Mesodermal cell (in vitro differentiated cells): ENCODE measurements around the gene GRIA4.
A peak's percentile ranks its signal among the peaks of the same experiment; 100 is the strongest.

ENCODE experiments used
- H3K27ac ChIP-seq: 2 replicates; pipeline ENCODE4 v1.7.0; 2013; ENCODE audit warnings: mild to moderate bottlenecking, low read depth, low read length, moderate library complexity; ENCODE audit not compliant: severe bottlenecking
- H3K36me3 ChIP-seq: 2 replicates; pipeline ENCODE4 v1.7.1; 2013; ENCODE audit warnings: mild to moderate bottlenecking, low read length, moderate library complexity; ENCODE audit not compliant: control insufficient read depth, insufficient read depth
- H3K4me1 ChIP-seq: one replicate; pipeline ENCODE4 v1.7.1; 2013; ENCODE audit warnings: mild to moderate bottlenecking, low read length; ENCODE audit not compliant: insufficient read depth, control insufficient read depth, poor library complexity, severe bottlenecking
- H3K4me3 ChIP-seq: 2 replicates; pipeline ENCODE4 v1.7.0; 2013; ENCODE audit warnings: low read length, control low read depth, mild to moderate bottlenecking; ENCODE audit not compliant: insufficient read depth, poor library complexity, severe bottlenecking; ENCODE audit errors: extremely low read depth
- H3K9me3 ChIP-seq: 2 replicates; pipeline ENCODE4 v1.7.1; 2013; ENCODE audit warnings: mild to moderate bottlenecking, low read length, moderate library complexity; ENCODE audit not compliant: control insufficient read depth
- WGBS, 2 experiments: methylation state at CpG; one replicate each; pipeline ENCODE4 v1.1.5; 2013; ENCODE audit warnings: missing lambda C conversion rate in 2 of 2; ENCODE audit not compliant: insufficient coverage in 2 of 2; 5-methylcytosine and 5-hydroxymethylcytosine counted together

The GRIA4 gene

GRCh38 chr11:105609341-105609781 is 512 bp upstream of the GRIA4 start:
- no peak overlapping the region for H3K4me3 ChIP-seq
- H3K36me3 ChIP-seq: no peaks in the 10 kb centered on the region
- WGBS, 2 experiments: 14 to 16% methylated on average over 6 to 7 of the region's 7 CpGs
- no peaks in the 10 kb centered on the region for H3K9me3 ChIP-seq
- no peaks in the 10 kb centered on the region for H3K4me1 ChIP-seq
- H3K27ac ChIP-seq: no peak overlapping the region

DNA sequence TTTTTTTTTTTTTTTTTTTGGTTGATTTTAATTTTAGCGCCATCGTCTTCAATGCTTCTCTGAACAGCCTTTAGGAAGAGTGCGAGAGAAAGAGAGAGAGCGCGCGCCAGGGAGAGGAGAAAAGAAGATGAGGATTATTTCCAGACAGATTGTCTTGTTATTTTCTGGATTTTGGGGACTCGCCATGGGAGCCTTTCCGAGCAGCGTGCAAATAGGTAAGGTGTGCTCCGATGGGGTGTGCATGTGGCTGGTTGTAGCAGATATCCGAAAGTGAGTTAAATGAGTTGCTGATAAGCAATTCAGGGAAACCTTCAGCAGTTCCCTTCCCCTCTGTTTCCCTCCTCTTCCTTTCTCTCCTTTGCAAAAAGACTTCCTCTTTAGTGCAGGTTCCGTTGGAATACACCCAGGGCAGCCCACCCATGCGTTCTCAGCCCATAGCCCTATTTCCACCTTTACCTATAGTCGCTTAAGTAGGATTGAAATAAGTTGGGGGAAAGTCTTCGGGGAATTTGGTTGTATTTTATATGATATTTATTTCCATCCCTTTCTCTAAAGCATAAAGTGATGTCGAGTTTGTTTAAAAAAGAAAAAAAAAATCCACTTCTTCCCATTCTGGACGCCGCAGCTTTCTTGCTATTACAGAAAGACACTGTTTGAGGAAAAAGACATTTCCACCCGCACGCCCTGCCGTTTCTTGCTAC is 1.1 kb downstream of the GRIA4 start:
- WGBS, 2 experiments: 0 to 3% methylated on average over 11 to 12 of the region's 21 CpGs

GRCh38 chr11:105611572-105612441 is 1.9 kb downstream of the GRIA4 start:
- Histone ChIP-seq H3K4me1 (no peaks in the 10 kb centered on the region), H3K36me3 (no peaks in the 10 kb centered on the region), H3K27ac (no peak overlapping the region), H3K4me3 (no peak overlapping the region), H3K9me3 (no peaks in the 10 kb centered on the region)
- WGBS, 2 experiments: 14 to 47% methylated on average over 5 to 7 of the region's 12 CpGs

More for the DNA sequence above, 1.1 kb downstream of the GRIA4 start:
- no peaks in the 10 kb centered on the region for H3K4me1 ChIP-seq
- no peaks in the 10 kb centered on the region for H3K36me3 ChIP-seq
- H3K4me3 ChIP-seq: peak overlapping the region; percentile 42
- no peaks in the 10 kb centered on the region for H3K9me3 ChIP-seq
- no peak overlapping the region for H3K27ac ChIP-seq

DNA sequence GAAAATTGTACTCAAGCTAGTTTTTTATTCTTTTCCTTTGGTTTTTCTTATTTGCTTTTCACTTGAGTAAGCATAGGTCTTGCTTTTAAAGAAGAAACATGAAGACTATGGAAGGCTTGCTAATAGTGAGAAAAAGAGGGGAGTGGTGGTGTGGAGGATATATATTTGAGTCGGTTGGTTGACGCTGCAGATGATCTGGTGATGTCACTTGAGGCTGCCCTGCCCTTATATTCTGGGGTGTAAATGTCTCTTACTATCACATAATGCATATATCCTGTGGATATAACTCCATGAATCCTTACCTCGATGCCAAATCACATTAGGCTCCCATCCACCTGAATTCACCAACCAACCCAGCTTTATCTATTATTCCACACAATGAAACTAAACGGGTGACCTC is 2.9 kb downstream of the GRIA4 start:
- no peaks in the 10 kb centered on the region for H3K9me3 ChIP-seq
- no peaks in the 10 kb centered on the region for H3K4me1 ChIP-seq
- WGBS, 2 experiments: 31% methylated on average over 2 of the region's 4 CpGs; no CpG with 5 or more reads in 1 of the 2 experiments
- H3K4me3 ChIP-seq: no peak overlapping the region
- no peaks in the 10 kb centered on the region for H3K36me3 ChIP-seq
- H3K27ac ChIP-seq: no peak overlapping the region

- H3K27ac ChIP-seq: no peak overlapping the region
- no peaks in the 10 kb centered on the region for H3K36me3 ChIP-seq
- H3K9me3 ChIP-seq: no peaks in the 10 kb centered on the region
- H3K4me3 ChIP-seq: no peak overlapping the region
- H3K4me1 ChIP-seq: no peaks in the 10 kb centered on the region
Observed at GRCh38 chr11:105613183-105613582, 3.3 kb downstream of the GRIA4 start.

DNA sequence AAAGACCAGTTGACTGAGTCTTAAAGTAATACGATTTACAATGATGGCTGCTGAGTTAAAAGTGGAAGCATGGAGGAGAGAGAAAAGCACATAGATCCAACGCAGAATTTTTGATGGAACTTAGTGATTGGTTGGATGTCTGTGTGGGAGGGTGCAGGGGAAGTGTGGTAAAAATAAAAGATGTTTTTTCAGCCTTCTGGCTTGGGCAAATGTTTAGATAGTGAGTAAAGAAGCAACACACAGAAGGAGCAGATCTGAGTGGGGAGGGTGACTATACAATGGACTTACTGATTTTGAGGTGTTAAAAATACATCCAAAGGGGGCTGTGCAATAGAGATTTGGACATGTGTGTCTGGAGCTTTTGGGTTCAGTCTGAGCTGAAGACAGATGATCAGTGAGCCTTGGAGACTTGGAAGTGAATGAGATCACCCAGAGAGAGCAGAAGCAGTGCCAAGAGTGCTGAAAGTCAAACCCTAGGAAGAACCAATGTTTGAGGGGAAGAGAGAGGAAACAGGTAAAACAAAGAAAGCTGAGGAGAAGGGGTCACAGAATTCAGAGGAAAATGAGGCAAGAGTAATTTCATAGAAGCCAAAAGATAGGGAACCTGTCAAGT is 8.6 kb downstream of the GRIA4 start:
- no peak overlapping the region for H3K4me3 ChIP-seq
- no peaks in the 10 kb centered on the region for H3K36me3 ChIP-seq
- no peaks in the 10 kb centered on the region for H3K4me1 ChIP-seq
- H3K9me3 ChIP-seq: no peaks in the 10 kb centered on the region
- WGBS, 2 experiments: 95 to 96% methylated on average over 2 of the region's 2 CpGs
- H3K27ac ChIP-seq: no peak overlapping the region

DNA sequence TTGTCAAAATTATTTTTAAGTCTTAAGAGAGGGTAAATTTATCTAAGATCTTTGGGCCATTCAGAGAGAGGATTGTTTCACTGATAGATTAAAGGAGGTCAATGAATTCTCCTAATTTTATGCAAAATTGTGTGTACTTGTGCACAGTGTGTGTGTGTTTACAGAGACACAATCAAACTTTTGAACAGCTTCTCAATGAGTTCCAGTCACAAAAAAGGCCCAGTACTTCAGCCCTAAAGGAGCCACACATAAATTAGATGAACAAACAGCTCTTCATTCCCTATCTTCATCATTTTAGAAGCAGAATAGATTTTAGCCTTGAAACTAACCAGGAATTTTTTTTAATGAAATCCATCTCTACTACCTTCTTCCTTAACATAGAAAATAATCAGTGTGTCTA is 9.7 kb downstream of the GRIA4 start:
- Histone ChIP-seq H3K36me3 (no peaks in the 10 kb centered on the region), H3K9me3 (no peaks in the 10 kb centered on the region)

GRCh38 chr11:105622016-105622415 is 12.1 kb downstream of the GRIA4 start:
- WGBS, 2 experiments: no CpG with 5 or more reads among the region's 2 CpGs

More for the DNA sequence above, 9.7 kb downstream of the GRIA4 start:
- no peak overlapping the region for H3K27ac ChIP-seq
- no peaks in the 10 kb centered on the region for H3K4me1 ChIP-seq
- H3K4me3 ChIP-seq: no peak overlapping the region

DNA sequence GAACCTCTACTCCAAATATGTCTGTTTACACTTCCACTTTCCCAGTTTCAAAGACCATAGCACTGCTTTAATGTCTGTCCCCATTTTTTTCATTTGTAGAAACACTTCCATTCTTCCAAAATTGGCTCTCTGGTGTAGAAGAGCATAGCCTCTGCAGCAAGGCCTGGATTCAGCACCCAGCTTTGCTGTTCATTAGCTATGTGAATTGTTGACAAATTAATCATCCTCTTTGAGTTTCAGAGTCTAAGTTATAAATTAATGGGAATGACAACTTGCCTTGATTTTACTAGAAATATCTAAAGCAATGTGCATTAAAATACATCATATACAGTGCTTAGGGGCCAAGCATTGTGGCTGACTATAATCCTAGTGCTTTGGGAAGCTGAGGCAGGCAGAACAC is 22.4 kb downstream of the GRIA4 start:
- H3K9me3 ChIP-seq: no peaks in the 10 kb centered on the region
- H3K36me3 ChIP-seq: no peaks in the 10 kb centered on the region
- H3K27ac ChIP-seq: no peak overlapping the region
- no peak overlapping the region for H3K4me3 ChIP-seq
- H3K4me1 ChIP-seq: no peaks in the 10 kb centered on the region

More at GRCh38 chr11:105622016-105622415, 12.1 kb downstream of the GRIA4 start:
- Histone ChIP-seq H3K9me3 (no peaks in the 10 kb centered on the region), H3K4me3 (no peak overlapping the region), H3K36me3 (no peaks in the 10 kb centered on the region), H3K4me1 (no peaks in the 10 kb centered on the region), H3K27ac (no peak overlapping the region)

DNA sequence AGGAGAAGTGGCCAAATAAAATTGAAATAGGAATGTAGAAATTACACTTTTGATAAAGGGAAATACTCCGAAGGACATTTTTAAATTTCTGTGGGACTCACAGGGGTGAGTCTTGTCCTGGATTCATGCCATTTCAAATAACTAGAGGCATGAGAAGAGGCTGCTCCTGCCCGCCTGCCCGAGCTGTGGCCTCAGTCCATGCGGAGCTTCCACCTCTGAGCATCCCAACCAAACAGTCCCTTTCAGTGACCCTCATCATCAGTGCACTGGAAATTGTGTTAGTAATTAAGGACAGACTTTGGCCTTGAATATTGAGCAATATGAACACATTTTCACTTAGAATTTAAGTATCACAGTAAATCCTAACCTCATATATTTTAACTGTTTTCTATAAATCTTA is 25.6 kb downstream of the GRIA4 start:
- Histone ChIP-seq H3K27ac (no peak overlapping the region), H3K9me3 (no peaks in the 10 kb centered on the region), H3K4me1 (no peaks in the 10 kb centered on the region), H3K36me3 (no peaks in the 10 kb centered on the region), H3K4me3 (no peak overlapping the region)
- 90 to 100% methylated on average over 2 to 3 of the region's 4 CpGs for WGBS, 2 experiments

DNA sequence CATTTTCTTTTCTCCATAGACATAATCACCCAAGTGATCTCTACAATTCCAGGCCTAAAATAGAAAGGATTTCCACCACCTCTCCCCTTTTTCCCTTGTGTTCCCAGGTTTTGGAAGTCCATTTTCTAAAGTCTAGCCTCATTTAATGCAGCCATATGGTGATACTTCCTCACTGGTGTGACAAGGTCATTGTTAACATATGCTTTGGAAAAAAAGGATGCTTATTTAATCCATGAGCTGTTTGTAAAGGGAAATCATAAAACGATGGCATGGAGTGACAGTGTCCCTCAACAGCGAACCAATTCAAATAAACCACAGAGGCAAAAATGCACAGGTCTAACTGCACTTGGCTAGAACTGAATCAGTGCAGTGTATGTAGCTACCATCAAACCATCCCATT is 26.6 kb downstream of the GRIA4 start:
- Histone ChIP-seq H3K27ac (no peak overlapping the region), H3K9me3 (no peaks in the 10 kb centered on the region), H3K36me3 (no peaks in the 10 kb centered on the region), H3K4me3 (no peak overlapping the region), H3K4me1 (no peaks in the 10 kb centered on the region)
- WGBS, 2 experiments: 43 to 80% methylated on average over 1 of the region's 2 CpGs
